Measurements from ENCODE around the gene ANXA6.

ANXA6 gene

DNA sequence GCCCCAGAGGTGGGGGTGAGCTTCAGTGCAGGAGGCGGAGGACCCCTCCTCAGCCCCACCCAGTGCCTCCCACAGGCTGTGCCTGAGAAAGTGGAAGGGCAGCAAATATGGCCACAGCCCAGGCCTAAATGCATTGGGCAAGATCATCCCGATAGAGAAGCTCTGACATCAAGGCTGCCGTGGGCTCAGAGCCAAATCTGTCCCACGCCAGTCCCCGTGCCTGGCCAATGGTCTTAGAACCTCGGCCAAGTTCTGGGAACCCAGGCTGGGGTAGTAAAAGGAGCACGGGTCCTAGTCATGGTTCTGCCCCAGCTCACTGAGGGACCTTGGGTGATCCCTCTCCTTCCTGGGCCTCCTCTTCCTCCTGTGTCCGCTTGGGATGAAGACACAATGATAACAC, 49.0 kb downstream of the ANXA6 start:
- Histone ChIP-seq H3K9ac (ENCODE audit: low read depth, low read length) (no peak overlapping the region), H3K4me1 (ENCODE audit: control insufficient read depth, insufficient read depth, low read length) (no peaks in the 10 kb centered on the region), H3K27me3 (ENCODE audit: control insufficient read depth, insufficient read depth, low read length) (no peaks in the 10 kb centered on the region), H3K27ac (ENCODE audit: low read depth, low read length) (no peak overlapping the region), H3K4me3 (ENCODE audit: low read depth, low read length) (no peak overlapping the region), H3K9me3 (ENCODE audit: control insufficient read depth, insufficient read depth, low read length) (no peaks in the 10 kb centered on the region), H3K36me3 (ENCODE audit: control insufficient read depth, insufficient read depth, low read length) (peaks cover 42% of the 10 kb centered on the region)

DNA sequence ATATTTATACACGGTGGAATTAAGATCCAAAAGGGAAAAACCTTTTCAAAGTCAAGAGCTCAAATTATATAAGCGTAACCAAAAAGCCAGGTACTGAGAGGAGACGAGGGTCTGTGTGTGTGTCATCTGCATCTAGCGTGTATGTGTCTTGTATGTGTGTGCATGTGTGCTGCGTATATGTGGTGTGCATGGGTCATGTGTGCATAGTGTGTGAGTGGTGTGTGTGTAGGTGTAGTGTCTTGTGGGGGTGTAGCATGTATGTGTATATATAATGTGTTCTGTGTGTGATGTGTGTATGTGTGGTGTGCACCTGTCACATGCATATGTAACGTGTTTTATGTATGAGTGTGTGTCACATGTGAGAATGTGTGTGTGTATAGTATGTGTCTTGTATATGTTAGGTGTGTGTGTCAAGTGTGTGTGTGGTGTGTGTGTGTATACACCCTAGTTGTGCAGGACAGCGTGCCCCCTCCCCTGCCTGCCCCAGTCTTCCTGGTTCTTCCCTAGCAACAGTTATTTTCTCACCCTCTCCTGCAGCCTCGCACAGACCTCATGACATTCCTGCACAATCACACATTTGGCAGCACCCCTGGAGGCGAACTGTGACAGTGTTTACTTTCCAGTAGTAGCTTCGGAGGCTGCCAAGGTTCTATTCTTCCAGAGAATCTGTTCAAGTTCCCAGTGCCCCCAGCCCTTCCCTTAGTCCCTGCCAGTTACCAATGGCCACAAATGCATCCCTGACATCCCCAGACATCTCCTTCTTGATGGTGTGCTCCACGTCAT, 49.6 kb downstream of the ANXA6 start:
- no peak overlapping the region for H3K9ac ChIP-seq (ENCODE audit: low read depth, low read length)
- peaks cover 43% of the 10 kb centered on the region for H3K36me3 ChIP-seq (ENCODE audit: control insufficient read depth, insufficient read depth, low read length)
- no peak overlapping the region for H3K27ac ChIP-seq (ENCODE audit: low read depth, low read length)
- no peak overlapping the region for H3K4me3 ChIP-seq (ENCODE audit: low read depth, low read length)
- no peaks in the 10 kb centered on the region for H3K27me3 ChIP-seq (ENCODE audit: control insufficient read depth, insufficient read depth, low read length)
- H3K9me3 ChIP-seq (ENCODE audit: control insufficient read depth, insufficient read depth, low read length): no peaks in the 10 kb centered on the region
- H3K4me1 ChIP-seq (ENCODE audit: control insufficient read depth, insufficient read depth, low read length): no peaks in the 10 kb centered on the region

DNA sequence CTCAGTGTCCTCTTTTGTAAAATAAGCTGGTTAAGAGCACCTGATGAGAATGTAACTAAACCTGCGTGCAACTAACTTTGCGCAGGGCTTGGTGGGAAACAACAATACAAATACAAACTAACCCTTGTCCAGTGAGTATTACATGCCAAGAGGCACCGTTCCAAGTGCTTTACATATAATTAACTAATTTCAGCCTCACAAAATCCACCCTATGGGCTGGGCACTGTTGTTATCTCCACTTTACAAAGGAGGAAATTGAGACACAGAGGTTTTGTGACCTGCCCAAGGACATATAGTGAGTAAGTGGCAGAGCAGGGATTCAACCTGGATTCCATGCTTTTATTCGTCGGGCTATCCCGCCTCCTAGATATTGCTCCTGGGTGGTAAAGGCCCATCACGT, 50.5 kb downstream of the ANXA6 start:
- no peak overlapping the region for H3K9ac ChIP-seq (ENCODE audit: low read depth, low read length)
- no peaks in the 10 kb centered on the region for H3K27me3 ChIP-seq (ENCODE audit: control insufficient read depth, insufficient read depth, low read length)
- no peak overlapping the region for H3K4me3 ChIP-seq (ENCODE audit: low read depth, low read length)
- H3K9me3 ChIP-seq (ENCODE audit: control insufficient read depth, insufficient read depth, low read length): no peaks in the 10 kb centered on the region
- peaks cover 40% of the 10 kb centered on the region for H3K36me3 ChIP-seq (ENCODE audit: control insufficient read depth, insufficient read depth, low read length)
- H3K4me1 ChIP-seq (ENCODE audit: control insufficient read depth, insufficient read depth, low read length): no peaks in the 10 kb centered on the region
- H3K27ac ChIP-seq (ENCODE audit: low read depth, low read length): no peak overlapping the region

DNA sequence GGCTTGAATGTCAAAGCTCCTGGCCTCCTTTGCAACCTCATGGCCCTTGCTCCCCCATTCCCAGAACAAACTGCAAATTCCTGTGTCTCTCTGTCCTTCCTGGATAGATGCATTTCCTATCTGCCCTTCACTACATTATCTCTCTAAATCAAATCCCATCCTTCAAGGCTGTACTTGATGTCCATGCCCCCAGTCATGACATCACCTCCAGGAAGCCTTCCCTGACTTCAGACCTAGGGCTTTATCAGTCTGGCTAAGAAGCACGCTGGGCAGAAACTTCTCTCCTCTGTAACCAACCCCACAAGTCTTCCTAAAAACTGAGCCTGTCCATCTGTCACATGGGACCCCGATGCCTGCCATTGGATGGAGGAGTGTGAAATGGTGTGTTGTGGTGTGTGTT, 51.1 kb downstream of the ANXA6 start:
- peaks cover 40% of the 10 kb centered on the region for H3K36me3 ChIP-seq (ENCODE audit: control insufficient read depth, insufficient read depth, low read length)

DNA sequence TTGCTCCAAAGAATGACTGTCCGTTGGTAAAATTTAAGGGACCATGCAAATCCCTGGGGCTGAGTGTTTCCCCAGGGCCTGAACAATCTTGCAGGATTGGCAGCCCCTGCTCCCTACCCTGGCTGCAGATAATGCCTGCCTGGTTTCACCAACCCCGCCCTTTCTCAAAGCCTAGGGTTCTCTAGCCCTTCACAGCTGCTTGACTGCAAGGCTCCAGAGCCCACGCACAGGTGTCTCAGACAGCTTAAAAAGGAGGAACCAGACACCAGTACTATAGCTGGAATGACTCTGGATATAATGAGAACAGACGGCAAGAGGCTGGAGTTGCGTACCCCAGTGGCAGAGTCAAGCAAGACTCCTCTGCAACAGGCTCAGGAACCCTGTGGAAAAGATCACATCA, 51.5 kb downstream of the ANXA6 start:
- peaks cover 40% of the 10 kb centered on the region for H3K36me3 ChIP-seq (ENCODE audit: control insufficient read depth, insufficient read depth, low read length)

More for the DNA sequence above, 51.1 kb downstream of the ANXA6 start:
- Histone ChIP-seq H3K9ac (ENCODE audit: low read depth, low read length) (no peak overlapping the region), H3K27me3 (ENCODE audit: control insufficient read depth, insufficient read depth, low read length) (no peaks in the 10 kb centered on the region), H3K4me1 (ENCODE audit: control insufficient read depth, insufficient read depth, low read length) (no peaks in the 10 kb centered on the region), H3K27ac (ENCODE audit: low read depth, low read length) (no peak overlapping the region), H3K4me3 (ENCODE audit: low read depth, low read length) (no peak overlapping the region), H3K9me3 (ENCODE audit: control insufficient read depth, insufficient read depth, low read length) (no peaks in the 10 kb centered on the region)

DNA sequence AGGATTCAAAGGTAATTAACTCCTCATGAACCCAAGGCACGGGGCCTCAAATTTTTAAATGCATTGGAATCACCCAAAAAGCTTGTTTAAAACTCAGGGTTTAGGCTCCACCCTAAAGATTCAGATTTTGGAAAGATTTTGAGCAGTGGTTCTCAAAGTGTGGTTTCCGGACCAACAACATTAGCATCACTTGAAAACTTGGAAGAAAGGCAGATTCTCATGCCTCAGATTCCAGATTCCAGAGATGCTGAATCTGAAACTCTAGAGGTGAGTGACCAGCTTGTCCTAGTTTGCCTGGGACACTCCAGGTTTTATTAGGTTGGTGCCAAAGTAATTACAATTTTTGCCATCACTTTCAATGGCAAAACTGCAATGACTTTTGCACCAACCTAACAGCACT, 52.0 kb downstream of the ANXA6 start:
- H3K4me3 ChIP-seq (ENCODE audit: low read depth, low read length): no peak overlapping the region

More for the DNA sequence above, 51.5 kb downstream of the ANXA6 start:
- Histone ChIP-seq H3K9ac (ENCODE audit: low read depth, low read length) (no peak overlapping the region), H3K27me3 (ENCODE audit: control insufficient read depth, insufficient read depth, low read length) (no peaks in the 10 kb centered on the region), H3K4me1 (ENCODE audit: control insufficient read depth, insufficient read depth, low read length) (no peaks in the 10 kb centered on the region), H3K27ac (ENCODE audit: low read depth, low read length) (no peak overlapping the region), H3K4me3 (ENCODE audit: low read depth, low read length) (no peak overlapping the region), H3K9me3 (ENCODE audit: control insufficient read depth, insufficient read depth, low read length) (no peaks in the 10 kb centered on the region)

DNA sequence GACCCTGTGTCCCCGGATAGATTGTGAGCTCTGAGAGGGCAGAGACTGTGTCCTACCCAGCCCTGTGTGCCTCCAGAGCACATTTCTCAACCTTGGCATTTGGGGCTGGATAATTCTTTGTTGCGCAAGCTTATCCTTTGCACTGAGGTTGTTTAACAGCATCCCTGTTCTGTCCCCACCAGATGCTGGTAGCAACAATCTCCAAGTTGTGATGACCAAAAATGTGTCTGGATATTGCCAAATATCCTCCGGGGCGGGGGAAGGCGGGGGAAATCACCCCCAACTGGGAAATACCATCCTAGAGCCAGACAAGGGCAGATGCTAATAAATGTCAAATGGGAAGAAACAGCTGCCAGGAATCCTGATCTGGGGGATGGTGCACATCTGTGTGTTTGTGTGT, 52.8 kb downstream of the ANXA6 start:
- no peak overlapping the region for H3K27ac ChIP-seq (ENCODE audit: low read depth, low read length)
- peaks cover 37% of the 10 kb centered on the region for H3K36me3 ChIP-seq (ENCODE audit: control insufficient read depth, insufficient read depth, low read length)
- no peak overlapping the region for H3K4me3 ChIP-seq (ENCODE audit: low read depth, low read length)
- no peak overlapping the region for H3K9ac ChIP-seq (ENCODE audit: low read depth, low read length)
- no peaks in the 10 kb centered on the region for H3K27me3 ChIP-seq (ENCODE audit: control insufficient read depth, insufficient read depth, low read length)
- no peaks in the 10 kb centered on the region for H3K4me1 ChIP-seq (ENCODE audit: control insufficient read depth, insufficient read depth, low read length)
- no peaks in the 10 kb centered on the region for H3K9me3 ChIP-seq (ENCODE audit: control insufficient read depth, insufficient read depth, low read length)

More for the DNA sequence above, 52.0 kb downstream of the ANXA6 start:
- Histone ChIP-seq H3K4me1 (ENCODE audit: control insufficient read depth, insufficient read depth, low read length) (no peaks in the 10 kb centered on the region), H3K27ac (ENCODE audit: low read depth, low read length) (no peak overlapping the region), H3K36me3 (ENCODE audit: control insufficient read depth, insufficient read depth, low read length) (peaks cover 40% of the 10 kb centered on the region), H3K27me3 (ENCODE audit: control insufficient read depth, insufficient read depth, low read length) (no peaks in the 10 kb centered on the region), H3K9me3 (ENCODE audit: control insufficient read depth, insufficient read depth, low read length) (no peaks in the 10 kb centered on the region), H3K9ac (ENCODE audit: low read depth, low read length) (no peak overlapping the region)

DNA sequence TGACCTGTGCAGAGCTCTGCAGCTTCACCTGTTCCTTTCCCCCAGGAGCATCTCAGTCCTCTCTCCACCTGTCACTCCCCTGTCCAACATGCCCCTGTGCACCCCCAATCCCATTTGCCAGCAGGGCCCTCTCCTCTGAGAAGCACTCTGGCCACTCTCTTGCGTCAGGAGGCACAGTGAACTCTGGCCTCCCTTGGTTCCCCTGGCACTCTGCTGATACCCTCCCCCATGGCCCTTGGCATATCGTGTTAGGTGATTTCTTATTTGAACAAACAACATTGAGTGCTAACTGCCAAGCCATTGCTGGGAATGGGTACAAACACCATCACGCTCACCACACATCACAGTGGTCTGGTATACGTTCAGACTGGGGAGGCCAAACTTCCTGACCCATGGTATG, 55.8 kb downstream of the ANXA6 start:
- no peaks in the 10 kb centered on the region for H3K9me3 ChIP-seq (ENCODE audit: control insufficient read depth, insufficient read depth, low read length)
- no peak overlapping the region for H3K4me3 ChIP-seq (ENCODE audit: low read depth, low read length)
- H3K4me1 ChIP-seq (ENCODE audit: control insufficient read depth, insufficient read depth, low read length): no peaks in the 10 kb centered on the region
- H3K27ac ChIP-seq (ENCODE audit: low read depth, low read length): no peak overlapping the region
- H3K27me3 ChIP-seq (ENCODE audit: control insufficient read depth, insufficient read depth, low read length): no peaks in the 10 kb centered on the region
- H3K9ac ChIP-seq (ENCODE audit: low read depth, low read length): no peak overlapping the region
- peaks cover 12% of the 10 kb centered on the region; the same call in 1 of the 2 replicates for H3K36me3 ChIP-seq (ENCODE audit: control insufficient read depth, insufficient read depth, low read length)

DNA sequence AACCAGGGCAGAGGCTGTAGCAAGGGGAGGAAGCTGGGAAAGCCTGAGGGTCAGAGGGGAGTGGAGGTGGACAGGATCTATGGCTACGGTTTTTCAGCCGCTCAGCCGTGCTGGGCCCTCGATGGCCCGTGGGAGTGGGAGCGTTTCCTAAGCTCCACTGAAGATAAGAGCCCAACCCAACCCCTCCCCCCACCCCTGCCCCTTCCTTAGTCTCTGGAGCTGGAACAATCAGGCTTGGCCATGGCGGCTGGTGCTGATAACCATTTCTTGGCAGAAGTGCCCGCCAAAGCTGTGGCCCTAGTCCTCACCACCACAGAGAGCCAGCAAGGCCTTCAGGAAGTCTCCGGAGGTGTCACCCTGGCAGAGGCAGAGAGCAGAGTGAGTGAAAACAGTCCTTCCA, 56.4 kb downstream of the ANXA6 start:
- Histone ChIP-seq H3K4me1 (ENCODE audit: control insufficient read depth, insufficient read depth, low read length) (no peaks in the 10 kb centered on the region), H3K36me3 (ENCODE audit: control insufficient read depth, insufficient read depth, low read length) (peaks cover 10% of the 10 kb centered on the region; the same call in 1 of the 2 replicates), H3K4me3 (ENCODE audit: low read depth, low read length) (no peak overlapping the region), H3K9me3 (ENCODE audit: control insufficient read depth, insufficient read depth, low read length) (no peaks in the 10 kb centered on the region), H3K27ac (ENCODE audit: low read depth, low read length) (no peak overlapping the region), H3K27me3 (ENCODE audit: control insufficient read depth, insufficient read depth, low read length) (no peaks in the 10 kb centered on the region), H3K9ac (ENCODE audit: low read depth, low read length) (no peak overlapping the region)

DNA sequence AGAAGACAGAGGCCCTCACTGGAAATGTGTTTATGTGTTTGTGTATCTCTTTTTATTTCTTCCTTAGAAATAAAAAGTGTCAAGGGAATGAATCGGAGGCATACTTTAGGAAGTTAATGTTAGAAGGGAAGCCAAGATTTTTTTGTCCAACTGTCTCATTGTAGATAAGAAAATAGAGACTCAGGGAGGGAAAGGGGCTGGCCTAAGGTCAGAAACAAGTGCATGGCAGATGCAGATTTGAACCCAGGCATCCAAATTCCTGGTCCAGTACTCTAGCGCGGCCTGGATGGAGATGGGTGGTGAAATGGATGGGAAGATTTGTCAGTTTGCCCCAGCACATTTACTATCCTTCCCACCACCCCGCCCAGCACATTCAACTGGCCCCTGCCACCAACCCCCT, 56.9 kb downstream of the ANXA6 start:
- Histone ChIP-seq H3K27me3 (ENCODE audit: control insufficient read depth, insufficient read depth, low read length) (no peaks in the 10 kb centered on the region), H3K9me3 (ENCODE audit: control insufficient read depth, insufficient read depth, low read length) (no peaks in the 10 kb centered on the region), H3K36me3 (ENCODE audit: control insufficient read depth, insufficient read depth, low read length) (peaks cover 9% of the 10 kb centered on the region; the same call in 1 of the 2 replicates), H3K4me3 (ENCODE audit: low read depth, low read length) (no peak overlapping the region), H3K9ac (ENCODE audit: low read depth, low read length) (no peak overlapping the region), H3K27ac (ENCODE audit: low read depth, low read length) (no peak overlapping the region), H3K4me1 (ENCODE audit: control insufficient read depth, insufficient read depth, low read length) (0 out of 2 replicates have a peak, but pooled peaks cover under 1% of the 10 kb centered on the region)

DNA sequence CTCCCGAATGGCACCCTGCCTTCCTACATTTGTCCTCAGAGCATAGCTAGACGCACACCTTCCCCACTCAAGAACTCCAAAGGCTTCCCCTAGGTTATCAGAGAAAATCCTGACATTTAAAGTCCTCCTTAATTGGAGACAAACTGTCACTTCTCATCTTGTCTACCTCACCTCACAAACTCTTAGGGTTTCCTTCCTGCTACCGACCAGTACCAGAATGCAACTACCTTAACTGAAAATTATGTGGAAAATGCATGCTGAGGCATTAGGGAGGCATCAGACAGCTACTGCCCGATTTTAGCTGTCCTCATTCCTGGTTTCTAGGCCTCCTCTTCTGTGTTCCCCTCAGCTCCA, 58.8 kb downstream of the ANXA6 start:
- H3K36me3 ChIP-seq (ENCODE audit: control insufficient read depth, insufficient read depth, low read length): 0 out of 2 replicates have a peak, but pooled peaks cover 5% of the 10 kb centered on the region
- H3K9me3 ChIP-seq (ENCODE audit: control insufficient read depth, insufficient read depth, low read length): no peaks in the 10 kb centered on the region
- no peak overlapping the region for H3K9ac ChIP-seq (ENCODE audit: low read depth, low read length)
- H3K4me3 ChIP-seq (ENCODE audit: low read depth, low read length): no peak overlapping the region
- H3K27me3 ChIP-seq (ENCODE audit: control insufficient read depth, insufficient read depth, low read length): no peaks in the 10 kb centered on the region
- 0 out of 2 replicates have a peak, but pooled peaks cover 13% of the 10 kb centered on the region for H3K4me1 ChIP-seq (ENCODE audit: control insufficient read depth, insufficient read depth, low read length)
- no peak overlapping the region for H3K27ac ChIP-seq (ENCODE audit: low read depth, low read length)

Data from HUES48 (cell line).